RWPE2 (cell line): ENCODE results near the gene DCAF17.
"Not testable (repeated sequence)": the region's sequence is repeated elsewhere in the genome, so short reads cannot be mapped to it uniquely, and the experiment has no call there.

ENCODE experiments used
- ATAC-seq: fragments of 200-7000 bp; cut with Tn5 transposase; 3 replicates; pipeline ENCODE4 v1.9.1; 2021; ENCODE audit warnings: low read depth
- DNase-seq: peaks from one replicate; pipeline ENCODE4 v3.0.0-alpha.2; 2020; ENCODE audit warnings: low spot score
- H3K27ac ChIP-seq: fragments of 450-650 bp; 2 replicates; pipeline ENCODE4 v1.5.1; 2017; ENCODE audit warnings: mild to moderate bottlenecking; ENCODE audit not compliant: poor library complexity, severe bottlenecking
- H3K27me3 ChIP-seq: fragments of 250-450 bp; sonication (Bioruptor Pico); 2 replicates; pipeline ENCODE4 v1.5.1; 2021; ENCODE audit warnings: mild to moderate bottlenecking, moderate library complexity; ENCODE audit not compliant: insufficient read depth, poor library complexity, severe bottlenecking
- H3K36me3 ChIP-seq: fragments of 250-450 bp; sonication (Bioruptor Pico); 2 replicates; pipeline ENCODE4 v1.5.1; 2020; ENCODE audit warnings: low read depth, mild to moderate bottlenecking, moderate library complexity
- H3K4me1 ChIP-seq: fragments of 250-450 bp; sonication (Bioruptor Pico); 2 replicates; pipeline ENCODE4 v1.5.1; 2021; ENCODE audit warnings: mild to moderate bottlenecking, moderate library complexity; ENCODE audit not compliant: insufficient read depth, poor library complexity, severe bottlenecking
- H3K4me3 ChIP-seq: fragments of 250-450 bp; sonication (Bioruptor Pico); 2 replicates; pipeline ENCODE4 v1.5.1; 2021; ENCODE audit warnings: mild to moderate bottlenecking, moderate library complexity; ENCODE audit not compliant: severe bottlenecking
- H3K9me3 ChIP-seq: fragments of 250-450 bp; sonication (Bioruptor Pico); 2 replicates; pipeline ENCODE4 v1.5.1; 2021; ENCODE audit warnings: mild to moderate bottlenecking, moderate library complexity; ENCODE audit not compliant: severe bottlenecking
- CTCF ChIP-seq: fragments of 450-650 bp; IDR thresholded peaks from one replicate; pipeline ENCODE4 v1.5.1; 2017; ENCODE audit warnings: mild to moderate bottlenecking, moderate library complexity; ENCODE audit not compliant: poor library complexity, severe bottlenecking

Gene DCAF17

GRCh38 chr2:171420728-171421563 lies 13.1 kb upstream of the DCAF17 start:
- H3K36me3 ChIP-seq = peaks cover 8% of the 10 kb centered on the region
- no peaks in the 10 kb centered on the region for H3K27me3 ChIP-seq
- ATAC-seq (no peak), DNase-seq (no peak)
- no peak for TF ChIP-seq CTCF
- H3K27ac ChIP-seq = no peak overlapping the region
- H3K9me3 ChIP-seq = peaks cover 6% of the 10 kb centered on the region
- peaks cover under 1% of the 10 kb centered on the region for H3K4me1 ChIP-seq
- no peak overlapping the region for H3K4me3 ChIP-seq

- not testable (repeated sequence) for DNase-seq, H3K4me1 ChIP-seq, H3K9me3 ChIP-seq, ATAC-seq, H3K36me3 ChIP-seq, H3K27me3 ChIP-seq, H3K27ac ChIP-seq, H3K4me3 ChIP-seq
Observed at GRCh38 chr2:171422710-171423495, 11.1 kb upstream of the DCAF17 start.

- no peak for TF ChIP-seq CTCF
- H3K4me1 ChIP-seq = peaks cover 5% of the 10 kb centered on the region
- no peak for DNase-seq
- peaks cover 3% of the 10 kb centered on the region for H3K36me3 ChIP-seq
- no peaks in the 10 kb centered on the region for H3K9me3 ChIP-seq
- no peaks in the 10 kb centered on the region for H3K27me3 ChIP-seq
- no peak overlapping the region for H3K27ac ChIP-seq
- no peak overlapping the region for H3K4me3 ChIP-seq
- no peak for ATAC-seq
Observed at GRCh38 chr2:171430516-171431410, 3.3 kb upstream of the DCAF17 start.

GRCh38 chr2:171431677-171432167 lies 2.3 kb upstream of the DCAF17 start:
- H3K27me3 ChIP-seq = no peaks in the 10 kb centered on the region
- DNase-seq (no peak), ATAC-seq (no peak)
- H3K27ac ChIP-seq = peak overlapping the region; percentile 83
- TF ChIP-seq CTCF = no peak
- peaks cover 11% of the 10 kb centered on the region for H3K36me3 ChIP-seq
- H3K9me3 ChIP-seq = peaks cover 2% of the 10 kb centered on the region
- H3K4me1 ChIP-seq = peaks cover 12% of the 10 kb centered on the region
- H3K4me3 ChIP-seq = no peak overlapping the region
